Right lobe of liver (tissue), 6 donors: ENCODE results near the gene DDX6. TPM values are rescaled to one million over a fixed set of nuclear protein-coding genes. Genes with fewer than 3 reads are reported as not detected.
"Not testable (repeated sequence)": the region's sequence is repeated elsewhere in the genome, so short reads cannot be mapped to it uniquely, and the experiment has no call there.

Experiments used
- ATAC-seq, 4 donors: fragments of 200-7000 bp; cut with Tn5 transposase; one replicate each; pipeline ENCODE4 v1.9.1; 2020; ENCODE audit warnings: mild to moderate bottlenecking in 4 of 4, moderate library complexity in 4 of 4
- DNase-seq, 3 donors: peaks; one replicate each; pipeline ENCODE4 v3.0.0-alpha.2; 2020
- H3K27ac ChIP-seq, 3 donors: fragments of 200-600 bp; one replicate each; pipeline ENCODE4 v1.8.0; 2022
- H3K27me3 ChIP-seq, 2 donors: fragments of 200-600 bp; one replicate each; pipeline ENCODE4 v1.8.0; 2022
- H3K36me3 ChIP-seq, 4 donors: fragments of 200-600 bp; sonication (generic) in 1 of 4; one replicate each; pipeline versions ENCODE4 v1.5.1 to v1.8.0; 2017 to 2022; ENCODE audit warnings: control low read depth in 1 of 4
- H3K4me1 ChIP-seq, 4 donors: fragments of 200-600 bp; sonication (generic) in 1 of 4; one replicate each; pipeline versions ENCODE4 v1.5.1 to v1.8.0; 2017 to 2022; ENCODE audit warnings: control low read depth in 1 of 4
- H3K4me3 ChIP-seq, 3 donors: fragments of 200-600 bp; one replicate each; pipeline ENCODE4 v1.8.0; 2022
- H3K9me3 ChIP-seq, 4 donors: fragments of 200-600 bp; sonication (generic) in 1 of 4; one replicate each; pipeline versions ENCODE4 v1.5.1 to v1.8.0; 2017 to 2022; ENCODE audit warnings: control low read depth in 1 of 4
- CTCF ChIP-seq, 4 donors: fragments of 200-600 bp in 3 of 4; fragments of 450-650 bp in 1 of 4; IDR thresholded peaks; one replicate each; pipeline versions ENCODE4 v1.5.1 to v1.8.0; 2016 to 2022; ENCODE audit warnings: antibody characterized with exemption in 4 of 4, mild to moderate bottlenecking in 2 of 4
- POLR2A ChIP-seq: fragments of 450-650 bp; IDR thresholded peaks from one replicate; pipeline ENCODE4 v1.6.1; 2017; ENCODE audit warnings: antibody characterized with exemption, mild to moderate bottlenecking
- WGBS: methylation state at CpG from one replicate; pipeline ENCODE4 v1.1.6; 2018; ENCODE audit warnings: low coverage, low lambda C conversion rate; ENCODE audit not compliant: insufficient coverage; ENCODE audit errors: missing lambda C conversion rate; 5-methylcytosine and 5-hydroxymethylcytosine counted together
- intact Hi-C, 2 donors: fragments of 100-400 bp; cut with DNase I; formaldehyde crosslinking; loops; one replicate each; pipeline versions ENCODE4 v1.11.2 to v1.14.1; 2022
- total RNA-seq, 6 experiments: library from RNA; depleted of rRNA in 2 of 6; stranded (reverse); fragments of >200 nt in 2 of 6; fragmentation: NEBNext Ultra II Directional in 3 of 6; extraction: Animal tissue kit (Norgen Biotek cat#: 25700) in 3 of 6; gene quantifications; one replicate each; pipeline versions ENCODE4 v1.1.0 to v1.2.4, GENCODE V29; 2016 to 2023
- donor health status: DM: no; HTN: yes; CAD: no.
- donor health status: DM: no; HTN: no; CAD: no.
- donor health status: DM: no; HTN: no; CAD: no.
- donor health status: DM: no; HTN: yes; CAD: no.
- donor health status: DM: no; HTN: yes; CAD: no.

Gene DDX6
- total RNA-seq, 6 experiments from 2014 or later = 37.9 to 46.1 (median 43.3) TPM

- H3K36me3 ChIP-seq = peaks cover 17 to 86% (median 40%) of the 10 kb centered on the region in 4 donors
- H3K27me3 ChIP-seq = no peaks in the 10 kb centered on the region
- peaks cover 0 to 18% (median 5%) of the 10 kb centered on the region in 4 donors for H3K4me1 ChIP-seq
- ATAC-seq (no peak), DNase-seq (no peak)
- no peak overlapping the region for H3K27ac ChIP-seq
- TF ChIP-seq POLR2A = no peak
- TF ChIP-seq CTCF (IDR thresholded peaks at IDR 0.05) = no peak
- H3K9me3 ChIP-seq = no peaks in the 10 kb centered on the region
- 56% methylated on average over 2 of the region's 2 CpGs for WGBS
- intact Hi-C loops = no loop called here
- H3K4me3 ChIP-seq = no peak overlapping the region
Measured at GRCh38 chr11:118763041-118763440, 27.9 kb downstream of the DDX6 start.

DNA sequence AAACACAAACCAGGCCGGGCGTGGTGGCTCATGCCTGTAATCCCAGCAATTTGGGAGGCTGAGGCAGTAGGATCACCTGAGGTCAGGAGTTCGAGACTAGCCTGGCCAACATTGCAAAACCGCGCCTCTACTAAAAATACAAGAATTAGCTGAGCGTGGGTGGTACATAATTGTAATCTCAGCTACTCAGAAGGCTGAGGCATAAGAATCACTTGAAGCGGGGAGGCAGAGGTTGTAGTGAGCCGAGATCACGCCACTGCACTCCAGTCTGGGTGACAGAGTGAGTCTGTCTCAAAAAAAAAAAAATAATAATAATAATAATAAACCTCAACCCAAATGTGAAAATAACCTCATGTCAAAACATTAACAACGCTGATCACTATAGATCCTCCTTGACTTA, 29.0 kb downstream of the DDX6 start:
- DNase-seq, H3K27ac ChIP-seq, H3K4me3 ChIP-seq, H3K27me3 ChIP-seq, ATAC-seq, intact Hi-C loops, H3K9me3 ChIP-seq: not testable (repeated sequence)
- H3K4me1 ChIP-seq = peaks cover 0 to 18% (median 0%) of the 10 kb centered on the region in 4 donors
- 88% methylated on average over 3 of the region's 10 CpGs for WGBS
- H3K36me3 ChIP-seq = peaks cover 17 to 92% (median 40%) of the 10 kb centered on the region in 4 donors

GRCh38 chr11:118757876-118758399, 33.0 kb downstream of the DDX6 start:
- no peak for DNase-seq
- TF ChIP-seq POLR2A = no peak
- TF ChIP-seq CTCF (IDR thresholded peaks at IDR 0.05) = no peak
- H3K27me3 ChIP-seq = no peaks in the 10 kb centered on the region
- peaks cover 0 to 20% (median under 1%) of the 10 kb centered on the region in 4 donors for H3K4me1 ChIP-seq
- no peaks in the 10 kb centered on the region for H3K9me3 ChIP-seq
- H3K4me3 ChIP-seq = no peak overlapping the region
- peak overlapping the region in 1 of 3 donors; percentile 18 for H3K27ac ChIP-seq
- peaks cover 10 to 95% (median 55%) of the 10 kb centered on the region in 4 donors for H3K36me3 ChIP-seq
- ATAC-seq = peak; percentile 22 to 75 (median 56)
- WGBS = 25% methylated on average over 4 of the region's 4 CpGs
- intact Hi-C loops = no loop called here

DNA sequence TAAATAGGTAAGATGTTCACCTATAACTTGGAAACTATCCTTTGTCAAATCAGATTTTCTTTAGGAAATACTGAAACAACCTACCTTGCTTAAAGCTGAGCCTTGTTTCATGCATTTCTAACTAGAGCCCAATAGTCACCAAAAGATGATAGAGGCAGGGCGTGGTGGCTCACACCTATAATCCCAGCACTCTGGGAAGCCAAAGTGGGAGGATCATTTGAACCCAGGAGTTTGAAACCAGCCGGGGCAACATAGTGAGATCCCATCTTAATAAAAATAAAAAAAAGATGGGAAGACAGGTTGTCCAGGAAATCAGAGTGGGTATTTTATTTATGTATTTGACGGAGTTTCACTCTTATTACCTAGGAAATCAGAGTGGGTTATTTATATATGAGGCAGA, 38.3 kb downstream of the DDX6 start:
- peaks cover 0 to 60% (median 20%) of the 10 kb centered on the region in 4 donors for H3K4me1 ChIP-seq
- intact Hi-C loops = no loop called here
- H3K27ac ChIP-seq = peak overlapping the region in 2 of 3 donors; percentile 5 to 46
- H3K4me3 ChIP-seq = no peak overlapping the region
- TF ChIP-seq CTCF (IDR thresholded peaks at IDR 0.05) (no peak), POLR2A (no peak)
- DNase-seq (no peak), ATAC-seq (peak in 1 of 4 donors; percentile 6)
- H3K27me3 ChIP-seq = no peaks in the 10 kb centered on the region
- H3K9me3 ChIP-seq = no peaks in the 10 kb centered on the region
- peaks cover 0 to 57% (median 34%) of the 10 kb centered on the region in 4 donors for H3K36me3 ChIP-seq
- 76% methylated on average over 3 of the region's 3 CpGs for WGBS

- Histone ChIP-seq H3K4me3 (no peak overlapping the region), H3K36me3 (peaks cover 0 to 26% (median 15%) of the 10 kb centered on the region in 4 donors), H3K27ac (no peak overlapping the region), H3K9me3 (no peaks in the 10 kb centered on the region), H3K27me3 (no peaks in the 10 kb centered on the region), H3K4me1 (peaks cover 0 to 52% (median 22%) of the 10 kb centered on the region in 4 donors)
- TF ChIP-seq CTCF (IDR thresholded peaks at IDR 0.05) (no peak), POLR2A (no peak)
- 70% methylated on average over 6 of the region's 6 CpGs for WGBS
- ATAC-seq = no peak
- intact Hi-C loops = no loop called here
- DNase-seq = no peak
Measured at GRCh38 chr11:118749429-118749828, 41.5 kb downstream of the DDX6 start.
